ENCODE results near the gene BBS9. TPM values are rescaled to one million over a fixed set of nuclear protein-coding genes. Genes with fewer than 3 reads are reported as not detected.

BBS9 gene
- total and polyA plus RNA-seq, 2 donors (not counting 1 experiment from before 2014, with no cell fraction given), result 8.4 to 45.2 TPM

DNA sequence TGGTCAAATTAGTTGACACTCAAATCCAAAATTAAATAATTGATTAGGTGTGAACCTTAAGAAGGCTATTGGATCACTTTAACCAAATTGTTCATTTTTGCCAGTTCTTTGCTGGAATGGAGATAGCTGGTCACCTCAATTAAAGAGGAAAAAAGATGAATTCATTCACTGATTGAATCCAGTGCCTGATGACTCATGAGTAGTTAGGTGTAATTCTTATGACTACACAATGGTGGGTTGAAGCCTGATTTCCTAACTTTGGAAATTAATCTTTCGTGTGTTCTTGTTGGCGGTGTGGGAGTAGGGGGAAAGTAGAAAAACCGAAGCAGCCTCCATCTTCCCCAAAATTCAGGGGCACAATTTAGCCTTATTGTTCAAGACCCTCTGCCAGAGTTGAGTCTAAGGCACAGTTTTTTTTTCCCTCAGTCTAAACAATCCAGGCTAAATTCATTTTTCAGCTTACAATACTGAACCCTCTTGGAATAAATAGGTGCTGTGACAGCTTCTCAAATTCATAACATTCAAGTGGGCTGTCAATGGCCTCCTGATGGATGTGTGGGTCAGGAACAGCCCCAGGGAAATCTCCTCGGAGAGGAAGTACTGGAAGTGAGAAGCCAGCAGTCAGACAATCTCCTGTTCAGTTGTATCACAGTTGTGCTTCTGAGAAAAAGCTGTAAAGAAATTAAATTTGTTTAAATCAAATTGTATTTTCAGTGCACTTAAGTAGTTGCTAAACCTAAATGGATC is 356.6 kb downstream of the BBS9 start:
- DNase-seq (no peak), ATAC-seq (ENCODE audit: low read depth) (no peak)
- intact Hi-C loops (cut with micrococcal nuclease), result no loop called here
- H2AFZ ChIP-seq (ENCODE audit: insufficient read depth, low read depth, low read length, poor library complexity, severe bottlenecking), result no peak overlapping the region
- no peak for TF ChIP-seq EZH2 (IDR thresholded peaks at IDR 0.05; ENCODE audit: borderline replicate concordance, insufficient read depth, low read depth, low read length, poor library complexity, severe bottlenecking)
- TF ChIP-seq, protein P1, sequence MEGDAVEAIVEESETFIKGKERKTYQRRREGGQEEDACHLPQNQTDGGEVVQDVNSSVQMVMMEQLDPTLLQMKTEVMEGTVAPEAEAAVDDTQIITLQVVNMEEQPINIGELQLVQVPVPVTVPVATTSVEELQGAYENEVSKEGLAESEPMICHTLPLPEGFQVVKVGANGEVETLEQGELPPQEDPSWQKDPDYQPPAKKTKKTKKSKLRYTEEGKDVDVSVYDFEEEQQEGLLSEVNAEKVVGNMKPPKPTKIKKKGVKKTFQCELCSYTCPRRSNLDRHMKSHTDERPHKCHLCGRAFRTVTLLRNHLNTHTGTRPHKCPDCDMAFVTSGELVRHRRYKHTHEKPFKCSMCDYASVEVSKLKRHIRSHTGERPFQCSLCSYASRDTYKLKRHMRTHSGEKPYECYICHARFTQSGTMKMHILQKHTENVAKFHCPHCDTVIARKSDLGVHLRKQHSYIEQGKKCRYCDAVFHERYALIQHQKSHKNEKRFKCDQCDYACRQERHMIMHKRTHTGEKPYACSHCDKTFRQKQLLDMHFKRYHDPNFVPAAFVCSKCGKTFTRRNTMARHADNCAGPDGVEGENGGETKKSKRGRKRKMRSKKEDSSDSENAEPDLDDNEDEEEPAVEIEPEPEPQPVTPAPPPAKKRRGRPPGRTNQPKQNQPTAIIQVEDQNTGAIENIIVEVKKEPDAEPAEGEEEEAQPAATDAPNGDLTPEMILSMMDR (IDR thresholded peaks at IDR 0.05), result no peak
- H3K27ac ChIP-seq (ENCODE audit: low read length in 2 of 2), result no peak overlapping the region
- no peaks in the 10 kb centered on the region for H3K27me3 Mint-ChIP-seq
- ChIA-PET CTCF (interaction anchor here (0.7 kb wide), 1 partner anchor 12 kb away, joined by 3 read pairs; no protein-coding TSS in a partner anchor), POLR2A (no interaction called here)
- H4K20me1 ChIP-seq (ENCODE audit: control insufficient read depth, insufficient read depth, low read length, poor library complexity, severe bottlenecking), result no peaks in the 10 kb centered on the region
- H3K9me3 Mint-ChIP-seq (ENCODE audit: insufficient read depth), result peaks cover 2% of the 10 kb centered on the region
- 71% methylated on average over 1 of the region's 4 CpGs for WGBS (ENCODE audit: insufficient coverage)
- no peaks in the 10 kb centered on the region for H3K36me3 ChIP-seq (replicated peaks in 1 of 2; ENCODE audit: control extremely low read depth in 1 of 2, control insufficient read depth in 1 of 2, extremely low read depth in 1 of 2, insufficient read depth in 2 of 2, low read length in 1 of 2)
- peaks cover 17% of the 10 kb centered on the region for H3K4me1 Mint-ChIP-seq
- no peak overlapping the region for H3K4me2 ChIP-seq (replicated peaks; ENCODE audit: low read depth, low read length, poor library complexity, severe bottlenecking)
- H3K27me3 ChIP-seq (replicated peaks in 1 of 4; ENCODE audit: control extremely low read depth in 1 of 4, control insufficient read depth in 3 of 4, insufficient read depth in 4 of 4, low read length in 3 of 4), result no peaks in the 10 kb centered on the region
- no peak overlapping the region for H3K4me3 Mint-ChIP-seq
- H3K9me3 ChIP-seq (ENCODE audit: control extremely low read depth in 1 of 3, control insufficient read depth in 2 of 3, insufficient read depth in 1 of 3, low read length in 2 of 3), result no peaks in the 10 kb centered on the region
- no peaks in the 10 kb centered on the region for H3K79me2 ChIP-seq (ENCODE audit: control insufficient read depth, insufficient read depth, low read length)
- no peak overlapping the region for H3K9ac ChIP-seq (ENCODE audit: low read length)
- H3K27ac Mint-ChIP-seq, result no peak overlapping the region
- peaks cover 2 to 13% of the 10 kb centered on the region in 2 donors for H3K4me1 ChIP-seq (ENCODE audit: control insufficient read depth in 2 of 2, insufficient read depth in 2 of 2, low read length in 2 of 2)
- H3K4me3 ChIP-seq (ENCODE audit: control extremely low read depth in 1 of 5, extremely low read depth in 1 of 5, insufficient read depth in 1 of 5, low read depth in 2 of 5, low read length in 4 of 5), result no peak overlapping the region

DNA sequence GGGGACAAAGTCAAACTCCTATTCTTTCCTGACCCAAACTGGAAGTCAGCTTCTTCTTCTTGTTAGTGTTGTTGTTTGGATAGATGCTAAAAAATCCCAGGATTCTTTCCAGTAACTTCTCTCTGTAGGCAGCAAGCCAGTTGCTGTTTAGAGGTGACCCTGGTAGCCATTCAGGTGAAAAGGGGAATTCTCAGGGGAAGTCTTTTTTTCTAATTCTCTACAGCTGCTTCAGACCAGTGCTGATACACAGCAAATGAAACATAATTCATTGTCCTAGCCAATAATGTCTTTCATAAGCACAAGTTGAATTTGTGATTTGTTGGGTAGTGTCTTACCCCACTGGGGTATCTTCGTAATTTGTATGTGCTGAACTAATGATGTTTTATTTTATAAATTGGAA is 357.3 kb downstream of the BBS9 start:
- no peak overlapping the region for H2AFZ ChIP-seq (ENCODE audit: insufficient read depth, low read depth, low read length, poor library complexity, severe bottlenecking)
- TF ChIP-seq EZH2 (IDR thresholded peaks at IDR 0.05; ENCODE audit: borderline replicate concordance, insufficient read depth, low read depth, low read length, poor library complexity, severe bottlenecking), result no peak
- TF ChIP-seq, protein P1 (IDR thresholded peaks at IDR 0.05), result no peak
- peaks cover 2 to 13% of the 10 kb centered on the region in 2 donors for H3K4me1 ChIP-seq (ENCODE audit: control insufficient read depth in 2 of 2, insufficient read depth in 2 of 2, low read length in 2 of 2)
- Mint-ChIP-seq H3K4me1 (peaks cover 17% of the 10 kb centered on the region), H3K27me3 (no peaks in the 10 kb centered on the region), H3K4me3 (no peak overlapping the region), H3K27ac (no peak overlapping the region), H3K9me3 (ENCODE audit: insufficient read depth) (peaks cover 2% of the 10 kb centered on the region)
- CTCF ChIA-PET, result no interaction called here
- no CpG with 5 or more reads among the region's 1 CpG for WGBS (ENCODE audit: insufficient coverage)
- no peak overlapping the region for H3K4me2 ChIP-seq (replicated peaks; ENCODE audit: low read depth, low read length, poor library complexity, severe bottlenecking)
- no peak overlapping the region for H3K9ac ChIP-seq (ENCODE audit: low read length)
- no peaks in the 10 kb centered on the region for H3K36me3 ChIP-seq (replicated peaks in 1 of 2; ENCODE audit: control extremely low read depth in 1 of 2, control insufficient read depth in 1 of 2, extremely low read depth in 1 of 2, insufficient read depth in 2 of 2, low read length in 1 of 2)
- no peaks in the 10 kb centered on the region for H3K79me2 ChIP-seq (ENCODE audit: control insufficient read depth, insufficient read depth, low read length)
- intact Hi-C loops (cut with micrococcal nuclease), result no loop called here
- DNase-seq, result no peak
- no peak overlapping the region for H3K4me3 ChIP-seq (ENCODE audit: control extremely low read depth in 1 of 5, extremely low read depth in 1 of 5, insufficient read depth in 1 of 5, low read depth in 2 of 5, low read length in 4 of 5)
- no peak overlapping the region for H3K27ac ChIP-seq (ENCODE audit: low read length in 2 of 2)
- no peaks in the 10 kb centered on the region for H4K20me1 ChIP-seq (ENCODE audit: control insufficient read depth, insufficient read depth, low read length, poor library complexity, severe bottlenecking)
- no peaks in the 10 kb centered on the region for H3K9me3 ChIP-seq (ENCODE audit: control extremely low read depth in 1 of 3, control insufficient read depth in 2 of 3, insufficient read depth in 1 of 3, low read length in 2 of 3)
- H3K27me3 ChIP-seq (replicated peaks in 1 of 4; ENCODE audit: control extremely low read depth in 1 of 4, control insufficient read depth in 3 of 4, insufficient read depth in 4 of 4, low read length in 3 of 4), result no peaks in the 10 kb centered on the region
- POLR2A ChIA-PET, result no interaction called here
- ATAC-seq (ENCODE audit: low read depth), result no peak

Data from B cell (primary cell).